ENCODE measurements around the gene ATOH7. TPM values are rescaled to one million over a fixed set of nuclear protein-coding genes. Genes with fewer than 3 reads are reported as not detected.

The ATOH7 gene
- total RNA-seq, 1 experiment from 2014 or later = 0.31 TPM

GRCh38 chr10:68251151-68251550, 19.2 kb upstream of the ATOH7 start:
- Mint-ChIP-seq H3K27ac (no peak overlapping the region), H3K36me3 (no peaks in the 10 kb centered on the region), H3K4me1 (peaks cover 18% of the 10 kb centered on the region), H3K4me3 (no peak overlapping the region), H3K9me3 (no peaks in the 10 kb centered on the region), H3K27me3 (ENCODE audit: low read depth) (peaks cover 91% of the 10 kb centered on the region)
- CTCF ChIA-PET = interaction anchor here (2.7 kb wide), 1 partner anchor 38 kb away, joined by 12 read pairs; no protein-coding TSS in a partner anchor
- POLR2A ChIA-PET = interaction anchor here (0.6 kb wide), 1 partner anchor 82 kb away, joined by 4 read pairs; the partner anchor contains the start of gene PBLD
- TF ChIP-seq E2F1 (CRISPR knock-in tag; IDR thresholded peaks at IDR 0.05) = no peak
- TF ChIP-seq ZNF423 (CRISPR knock-in tag; IDR thresholded peaks at IDR 0.05) = no peak
- TF ChIP-seq CBFB (CRISPR knock-in tag; IDR thresholded peaks at IDR 0.05; ENCODE audit: low read depth) = no peak
- no peak for TF ChIP-seq PREB (CRISPR knock-in tag; IDR thresholded peaks at IDR 0.05; ENCODE audit: borderline replicate concordance)
- DNase-seq (ENCODE audit: low spot score) (peak; percentile 27), ATAC-seq (peak; percentile 86)

GRCh38 chr10:68249297-68249696, 17.4 kb upstream of the ATOH7 start:
- H3K4me1 Mint-ChIP-seq = peaks cover 18% of the 10 kb centered on the region
- POLR2A ChIA-PET = interaction anchor here (0.6 kb wide), 2 partner anchors 18 to 619 kb away, joined by 3 to 4 read pairs; partner anchors contain the start of gene ATOH7

More at GRCh38 chr10:68249297-68249696, 17.4 kb upstream of the ATOH7 start:
- no peak for TF ChIP-seq GRHL2 (CRISPR knock-in tag; IDR thresholded peaks at IDR 0.05; ENCODE audit: insufficient replicate concordance, severe bottlenecking)
- TF ChIP-seq ZNF425 (CRISPR knock-in tag; conservative IDR thresholded peaks at IDR 0.05) = no peak
- no peak for TF ChIP-seq MLX (CRISPR knock-in tag; IDR thresholded peaks at IDR 0.05)
- no peak for TF ChIP-seq ZNF219 (CRISPR knock-in tag; IDR thresholded peaks at IDR 0.05; ENCODE audit: borderline replicate concordance)
- TF ChIP-seq USF2 (CRISPR knock-in tag; IDR thresholded peaks at IDR 0.05) = no peak
- no peak for TF ChIP-seq E2F4 (CRISPR knock-in tag; IDR thresholded peaks at IDR 0.05; ENCODE audit: borderline replicate concordance, low read depth)
- Mint-ChIP-seq H3K4me3 (no peak overlapping the region), H3K27ac (no peak overlapping the region), H3K9me3 (no peaks in the 10 kb centered on the region), H3K27me3 (ENCODE audit: low read depth) (peaks cover 95% of the 10 kb centered on the region), H3K36me3 (no peaks in the 10 kb centered on the region)
- DNase-seq (ENCODE audit: low spot score) = no peak
- no peak for ATAC-seq
- CTCF ChIA-PET = interaction anchor here (1.1 kb wide), 1 partner anchor 36 kb away, joined by 5 read pairs; no protein-coding TSS in a partner anchor
